Measurements from ENCODE around the gene NRL. TPM values are rescaled to one million over a fixed set of nuclear protein-coding genes. Genes with fewer than 3 reads are reported as not detected.
"Not testable (repeated sequence)": the region's sequence is repeated elsewhere in the genome, so short reads cannot be mapped to it uniquely, and the experiment has no call there.

Gene NRL
- total RNA-seq, 2 donors from 2014 or later, result 2.5 to 5.0 TPM

DNA sequence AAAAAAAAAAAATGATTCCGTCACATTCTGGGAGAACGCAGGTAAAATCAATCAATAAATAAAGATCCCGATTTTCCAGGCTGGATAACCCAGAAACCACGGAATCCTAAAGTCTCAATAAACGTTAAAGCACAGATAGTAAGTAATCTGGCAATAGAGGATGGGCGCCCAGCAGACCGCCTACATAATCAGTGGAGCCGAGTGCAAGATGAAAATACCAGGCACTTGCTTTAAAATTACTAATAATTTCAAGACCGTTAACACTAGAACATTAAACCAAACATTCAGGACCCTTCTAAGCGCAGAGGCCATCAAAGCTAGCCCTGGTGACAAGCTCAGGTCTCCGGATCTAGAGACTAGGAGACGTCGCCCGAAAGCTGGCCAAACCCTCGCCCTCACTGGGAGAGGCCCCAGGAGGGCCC, 1.4 kb downstream of the NRL start:
- TF ChIP-seq, protein P1, sequence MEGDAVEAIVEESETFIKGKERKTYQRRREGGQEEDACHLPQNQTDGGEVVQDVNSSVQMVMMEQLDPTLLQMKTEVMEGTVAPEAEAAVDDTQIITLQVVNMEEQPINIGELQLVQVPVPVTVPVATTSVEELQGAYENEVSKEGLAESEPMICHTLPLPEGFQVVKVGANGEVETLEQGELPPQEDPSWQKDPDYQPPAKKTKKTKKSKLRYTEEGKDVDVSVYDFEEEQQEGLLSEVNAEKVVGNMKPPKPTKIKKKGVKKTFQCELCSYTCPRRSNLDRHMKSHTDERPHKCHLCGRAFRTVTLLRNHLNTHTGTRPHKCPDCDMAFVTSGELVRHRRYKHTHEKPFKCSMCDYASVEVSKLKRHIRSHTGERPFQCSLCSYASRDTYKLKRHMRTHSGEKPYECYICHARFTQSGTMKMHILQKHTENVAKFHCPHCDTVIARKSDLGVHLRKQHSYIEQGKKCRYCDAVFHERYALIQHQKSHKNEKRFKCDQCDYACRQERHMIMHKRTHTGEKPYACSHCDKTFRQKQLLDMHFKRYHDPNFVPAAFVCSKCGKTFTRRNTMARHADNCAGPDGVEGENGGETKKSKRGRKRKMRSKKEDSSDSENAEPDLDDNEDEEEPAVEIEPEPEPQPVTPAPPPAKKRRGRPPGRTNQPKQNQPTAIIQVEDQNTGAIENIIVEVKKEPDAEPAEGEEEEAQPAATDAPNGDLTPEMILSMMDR (IDR thresholded peaks at IDR 0.05), result no peak
- Histone ChIP-seq H3K4me3 (peak overlapping the region; percentile 66 to 69), H3K4me1 (peaks cover 0 to 30% of the 10 kb centered on the region in 2 donors), H3K36me3 (peaks cover 14% of the 10 kb centered on the region), H3K9me3 (no peaks in the 10 kb centered on the region), H3K27me3 (no peaks in the 10 kb centered on the region), H3K27ac (peak overlapping the region; percentile 95 to 98)
- no peak for DNase-seq (ENCODE audit: low spot score)

DNA sequence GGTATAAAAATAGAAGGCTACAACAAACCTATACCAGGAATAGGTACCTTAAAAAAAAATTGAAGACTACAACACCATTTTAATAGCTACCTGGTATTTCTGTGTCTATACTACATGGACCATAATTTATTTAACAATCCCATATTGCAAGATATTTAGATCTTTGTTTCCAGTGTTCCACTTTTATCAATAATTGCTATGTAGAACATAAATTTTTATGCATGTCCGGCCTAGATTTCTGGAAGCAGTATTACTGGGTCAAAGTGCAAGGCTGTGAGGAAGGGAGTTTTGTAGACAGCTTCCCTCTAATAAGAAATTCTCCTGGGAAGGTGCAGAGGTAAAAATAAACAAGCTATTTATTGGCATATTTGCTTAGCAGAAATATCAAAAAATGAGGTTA, 4.2 kb downstream of the NRL start:
- Histone ChIP-seq H3K27me3 (no peaks in the 10 kb centered on the region), H3K27ac (no peak overlapping the region), H3K4me1 (peaks cover 0 to 14% of the 10 kb centered on the region in 2 donors), H3K36me3 (no peaks in the 10 kb centered on the region), H3K4me3 (no peak overlapping the region), H3K9me3 (no peaks in the 10 kb centered on the region)
- TF ChIP-seq, protein P1 (IDR thresholded peaks at IDR 0.05), result no peak
- DNase-seq (ENCODE audit: low spot score), result no peak

DNA sequence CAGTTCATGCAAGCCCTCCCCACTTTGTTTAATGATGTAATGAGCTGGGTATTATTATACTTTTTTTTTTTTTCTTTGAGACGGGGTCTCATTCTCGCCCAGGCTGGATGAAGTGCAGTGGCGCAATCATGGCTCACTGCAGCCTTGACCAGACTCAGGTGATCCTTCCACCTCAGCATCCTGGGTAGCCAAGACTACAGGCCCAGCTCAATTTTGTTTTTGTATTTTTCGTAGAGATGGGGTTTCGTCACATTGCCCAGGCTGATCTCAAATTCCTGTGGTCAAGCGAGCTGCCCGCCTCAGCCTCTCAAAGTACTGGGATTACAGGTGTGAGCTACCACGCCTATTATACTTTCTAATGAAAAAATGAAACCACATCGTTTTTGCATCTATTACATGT, 4.7 kb downstream of the NRL start:
- H3K27ac ChIP-seq, result no peak overlapping the region
- peaks cover 0 to 12% of the 10 kb centered on the region in 2 donors for H3K4me1 ChIP-seq
- no peaks in the 10 kb centered on the region for H3K9me3 ChIP-seq
- TF ChIP-seq, protein P1 (IDR thresholded peaks at IDR 0.05), result no peak
- DNase-seq (ENCODE audit: low spot score), result no peak
- no peaks in the 10 kb centered on the region for H3K27me3 ChIP-seq
- H3K36me3 ChIP-seq, result no peaks in the 10 kb centered on the region
- no peak overlapping the region for H3K4me3 ChIP-seq

DNA sequence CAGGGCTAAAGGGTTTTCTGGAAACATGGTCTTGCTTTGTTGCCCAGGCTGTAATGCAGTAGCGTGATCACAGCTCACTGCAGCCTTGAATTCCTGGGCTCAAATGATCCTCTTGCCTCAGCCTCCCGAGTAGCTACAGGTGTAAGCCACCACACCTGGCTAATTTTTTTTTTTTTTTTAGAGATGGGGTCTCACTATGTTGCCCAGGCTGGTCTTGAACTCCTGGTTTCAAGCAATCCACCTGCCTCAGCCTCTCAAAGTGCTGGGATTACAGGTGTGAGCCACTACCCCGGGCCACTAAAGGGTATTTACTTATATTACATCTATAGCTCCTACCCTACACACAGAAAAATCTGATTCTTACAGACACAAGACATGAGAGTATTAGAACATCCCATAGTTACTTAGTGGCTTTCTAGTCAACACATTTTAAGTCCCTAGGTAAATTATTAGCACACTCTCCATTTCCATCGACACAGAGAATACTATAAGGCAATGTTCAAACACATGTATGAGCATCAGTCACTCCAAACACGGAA, 6.3 kb downstream of the NRL start:
- Histone ChIP-seq H3K4me1 (peaks cover 0 to 10% of the 10 kb centered on the region in 2 donors), H3K4me3 (no peak overlapping the region), H3K36me3 (no peaks in the 10 kb centered on the region), H3K9me3 (no peaks in the 10 kb centered on the region), H3K27me3 (no peaks in the 10 kb centered on the region), H3K27ac (no peak overlapping the region)
- DNase-seq (ENCODE audit: low spot score), result no peak
- TF ChIP-seq, protein P1 (IDR thresholded peaks at IDR 0.05), result no peak

DNA sequence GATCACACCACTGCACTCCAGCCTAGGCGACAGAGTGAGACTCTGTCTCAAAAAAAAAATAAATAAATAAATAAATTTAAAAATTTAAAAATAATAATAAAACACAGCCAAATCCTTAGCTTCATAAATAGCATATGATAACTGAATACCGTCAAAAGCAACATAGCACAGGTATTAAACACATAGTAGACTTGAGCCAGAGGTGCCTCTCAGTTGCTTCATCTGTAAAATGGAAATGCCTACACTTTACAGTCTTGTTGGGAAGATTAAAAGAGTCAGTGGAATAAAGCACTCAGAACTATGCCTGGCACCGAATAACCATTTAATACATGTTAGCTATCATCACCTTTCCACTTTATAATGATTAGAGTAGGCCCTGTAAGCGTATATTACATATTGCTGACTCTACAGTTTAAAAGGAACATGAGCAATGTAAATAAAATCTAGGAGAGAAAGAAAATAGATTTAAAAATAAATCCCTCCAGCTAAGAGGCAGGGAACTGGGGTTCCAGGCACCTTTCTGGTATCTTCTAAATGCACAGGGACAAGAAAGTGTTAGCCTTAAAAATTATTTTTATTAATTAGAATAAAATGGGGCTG, 8.0 kb downstream of the NRL start:
- no peak overlapping the region for H3K27ac ChIP-seq
- DNase-seq (ENCODE audit: low spot score), result no peak
- H3K27me3 ChIP-seq, result no peaks in the 10 kb centered on the region
- no peaks in the 10 kb centered on the region for H3K9me3 ChIP-seq
- TF ChIP-seq, protein P1 (IDR thresholded peaks at IDR 0.05), result no peak
- no peaks in the 10 kb centered on the region for H3K36me3 ChIP-seq
- H3K4me1 ChIP-seq, result peaks cover 0 to 7% of the 10 kb centered on the region in 2 donors
- H3K4me3 ChIP-seq, result no peak overlapping the region

DNA sequence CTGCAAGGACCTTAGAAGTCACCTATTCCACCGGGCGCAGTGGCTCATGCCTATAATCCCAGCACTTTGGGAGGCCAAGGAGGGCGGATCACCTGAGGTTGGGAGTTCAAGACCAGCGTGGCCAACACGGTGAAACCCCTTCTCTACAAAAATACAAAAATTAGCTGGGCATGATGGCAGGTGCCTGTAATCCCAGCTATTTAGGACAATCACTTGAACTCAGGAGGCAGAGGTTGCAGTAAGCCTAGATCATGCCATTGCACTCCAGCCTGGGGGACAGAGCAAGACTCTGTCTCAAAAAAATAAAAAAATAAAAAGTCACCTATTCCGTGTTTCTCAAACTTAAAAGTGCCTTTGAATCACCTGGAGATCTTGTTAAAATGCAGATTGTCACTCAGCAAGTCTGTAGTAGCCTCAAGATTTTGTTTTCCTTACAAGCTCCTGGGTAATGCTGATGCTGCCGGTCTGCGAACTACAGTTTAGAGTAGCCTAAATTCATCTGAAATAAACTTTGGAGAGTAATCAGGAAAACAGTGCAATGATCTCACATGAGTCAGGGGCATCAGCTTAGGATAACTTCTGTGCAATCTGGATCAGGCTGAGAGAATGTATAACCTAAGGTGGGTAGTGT, 9.0 kb downstream of the NRL start:
- H3K4me1 ChIP-seq; H3K27ac ChIP-seq; H3K4me3 ChIP-seq; H3K27me3 ChIP-seq; H3K36me3 ChIP-seq; H3K9me3 ChIP-seq; DNase-seq (ENCODE audit: low spot score): not testable (repeated sequence)
